ENCODE measurements around the gene ARHGAP40. TPM values are rescaled to one million over a fixed set of nuclear protein-coding genes. Genes with fewer than 3 reads are reported as not detected.

Gene ARHGAP40
- total and polyA plus RNA-seq, 9 of the 15 experiments (the other 6 are each of a cell fraction or from before 2014, with no cell fraction given) = not detected

DNA sequence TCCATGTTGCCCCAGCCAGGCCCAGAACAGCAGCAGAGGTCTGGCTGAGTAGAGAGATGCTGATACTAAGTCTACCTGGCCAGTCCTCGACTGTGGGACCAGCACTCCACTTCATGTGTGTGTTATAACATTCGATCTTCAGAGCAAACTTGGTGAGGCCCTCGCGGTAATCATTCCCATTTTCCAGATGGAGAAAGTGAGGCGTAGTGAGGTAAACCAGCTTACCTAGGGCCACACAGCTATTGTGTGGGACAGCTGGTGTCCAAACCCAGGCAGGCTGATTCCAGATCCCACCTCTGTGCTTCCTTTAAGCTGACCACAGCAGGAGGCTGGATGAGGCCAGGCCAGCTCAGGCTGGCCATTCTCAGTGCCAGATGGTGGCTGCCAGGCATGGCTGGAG is 75.0 kb downstream of the ARHGAP40 start (continued):
- TF ChIP-seq, protein P1, sequence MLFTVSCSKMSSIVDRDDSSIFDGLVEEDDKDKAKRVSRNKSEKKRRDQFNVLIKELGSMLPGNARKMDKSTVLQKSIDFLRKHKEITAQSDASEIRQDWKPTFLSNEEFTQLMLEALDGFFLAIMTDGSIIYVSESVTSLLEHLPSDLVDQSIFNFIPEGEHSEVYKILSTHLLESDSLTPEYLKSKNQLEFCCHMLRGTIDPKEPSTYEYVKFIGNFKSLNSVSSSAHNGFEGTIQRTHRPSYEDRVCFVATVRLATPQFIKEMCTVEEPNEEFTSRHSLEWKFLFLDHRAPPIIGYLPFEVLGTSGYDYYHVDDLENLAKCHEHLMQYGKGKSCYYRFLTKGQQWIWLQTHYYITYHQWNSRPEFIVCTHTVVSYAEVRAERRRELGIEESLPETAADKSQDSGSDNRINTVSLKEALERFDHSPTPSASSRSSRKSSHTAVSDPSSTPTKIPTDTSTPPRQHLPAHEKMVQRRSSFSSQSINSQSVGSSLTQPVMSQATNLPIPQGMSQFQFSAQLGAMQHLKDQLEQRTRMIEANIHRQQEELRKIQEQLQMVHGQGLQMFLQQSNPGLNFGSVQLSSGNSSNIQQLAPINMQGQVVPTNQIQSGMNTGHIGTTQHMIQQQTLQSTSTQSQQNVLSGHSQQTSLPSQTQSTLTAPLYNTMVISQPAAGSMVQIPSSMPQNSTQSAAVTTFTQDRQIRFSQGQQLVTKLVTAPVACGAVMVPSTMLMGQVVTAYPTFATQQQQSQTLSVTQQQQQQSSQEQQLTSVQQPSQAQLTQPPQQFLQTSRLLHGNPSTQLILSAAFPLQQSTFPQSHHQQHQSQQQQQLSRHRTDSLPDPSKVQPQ (CRISPR knock-in tag; IDR thresholded peaks at IDR 0.05; ENCODE audit: borderline replicate concordance) = no peak
- no peak for TF ChIP-seq CCAR2 (IDR thresholded peaks at IDR 0.05; ENCODE audit: low read depth, low read length)

DNA sequence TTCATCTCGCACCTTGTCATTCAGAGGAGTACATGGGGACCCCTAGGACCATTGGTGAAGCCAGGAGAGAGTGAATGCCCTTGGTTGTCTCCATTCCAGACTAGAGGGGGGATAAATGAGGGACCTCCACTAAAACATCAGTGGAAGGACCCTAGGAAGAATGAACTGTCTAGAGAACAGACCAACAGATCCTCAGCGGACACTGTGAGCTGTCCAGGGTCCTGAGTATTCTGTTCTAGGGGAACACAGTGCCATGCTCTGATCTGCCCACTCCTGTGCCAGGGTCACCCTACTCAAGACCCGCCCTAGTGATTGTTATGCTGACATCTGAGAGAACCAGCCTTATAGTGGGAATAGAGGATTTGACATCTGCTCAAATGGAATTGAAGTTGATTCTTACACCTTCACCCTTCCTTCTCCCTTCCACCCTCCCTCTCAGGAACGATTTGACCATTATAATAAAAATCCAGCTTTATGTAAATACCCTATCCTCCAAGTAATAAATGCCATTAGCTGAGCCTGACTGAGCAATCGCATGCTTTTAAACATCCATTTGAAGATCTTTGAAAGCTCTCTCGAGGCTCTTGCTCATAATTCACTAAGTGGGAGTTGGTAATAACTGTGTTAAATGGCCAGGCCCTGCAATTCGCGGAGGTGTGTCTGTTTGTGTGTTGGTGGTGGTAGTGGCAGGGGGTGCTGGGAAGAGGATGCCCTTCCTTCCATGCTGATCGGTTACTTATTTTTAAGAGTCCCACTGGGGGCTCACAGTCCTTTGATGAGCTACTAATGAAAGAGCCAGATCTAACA is 79.1 kb downstream of the ARHGAP40 start:
- in situ Hi-C loops (cut with MboI) (no loop called here), intact Hi-C loops (cut with micrococcal nuclease) (no loop called here)
- no peaks in the 10 kb centered on the region; a peak in 1 of 5 replicates for H3K27me3 ChIP-seq (ENCODE audit: control insufficient read depth in 2 of 2, insufficient read depth in 2 of 2, low read length in 2 of 2)
- under 1% methylated on average over 9 of the region's 9 CpGs for WGBS (ENCODE audit: insufficient coverage, low coverage, missing lambda C conversion rate)
- H3K27ac ChIP-seq (ENCODE audit: extremely low read depth, low read depth, low read length) = no peak overlapping the region
- ATAC-seq (peak; percentile 76), FAIRE-seq (peak; percentile 35), DNase-seq (ENCODE audit: extremely low read depth in 1 of 4, low spot score in 3 of 4) (peak; percentile 29 to 50 (median 40))
- BruUV-seq (replicated peaks) = no TSS peak
- no peak overlapping the region for H3K4me3 ChIP-seq
- no peak overlapping the region for H3K9ac ChIP-seq (ENCODE audit: insufficient read depth in 1 of 2, low read depth in 2 of 2, low read length in 2 of 2)
- H3K36me3 ChIP-seq (ENCODE audit: control insufficient read depth, insufficient read depth, low read length) = no peaks in the 10 kb centered on the region
- H3K9me3 ChIP-seq (replicated peaks; ENCODE audit: control insufficient read depth, insufficient read depth, low read depth, low read length) = no peaks in the 10 kb centered on the region
- H3K4me2 ChIP-seq (ENCODE audit: insufficient read depth, low read length) = no peak overlapping the region
- no peaks in the 10 kb centered on the region for H3K9me1 ChIP-seq (ENCODE audit: control insufficient read depth, insufficient read depth, low read length)
- no peaks in the 10 kb centered on the region; a peak in 1 of 5 replicates for H3K4me1 ChIP-seq (replicated peaks in 1 of 2; ENCODE audit: control insufficient read depth in 2 of 2, insufficient read depth in 2 of 2, low read length in 2 of 2)
- ChIA-PET CTCF (ENCODE audit: low intra/inter-chr PET ratio) (no interaction called here), POLR2A (interaction anchor here (0.6 to 1.8 kb wide), 4 partner anchors 12 to 28 kb away, joined by 3 to 8 read pairs (median 3); no protein-coding TSS in a partner anchor)
- no peaks in the 10 kb centered on the region for H3K79me2 ChIP-seq (ENCODE audit: control insufficient read depth, insufficient read depth, low read length)
- no peaks in the 10 kb centered on the region for H4K20me1 ChIP-seq (replicated peaks; ENCODE audit: control insufficient read depth, insufficient read depth, low read length)
- H2AFZ ChIP-seq (ENCODE audit: low read depth, low read length) = no peak overlapping the region
- TF ChIP-seq ZNF134 (CRISPR knock-in tag; conservative IDR thresholded peaks at IDR 0.05) = 0 out of 2 replicates have a peak, but pooled peaks have one; percentile 27
- no peak for TF ChIP-seq DDX20 (tag; IDR thresholded peaks at IDR 0.05; ENCODE audit: low read depth)
- TF ChIP-seq L3MBTL2 (IDR thresholded peaks at IDR 0.05) = no peak
- TF ChIP-seq ZNF668 (CRISPR knock-in tag; IDR thresholded peaks at IDR 0.05) = no peak
- TF ChIP-seq ARID1B (IDR thresholded peaks at IDR 0.05) = no peak
- TF ChIP-seq, protein P2, sequence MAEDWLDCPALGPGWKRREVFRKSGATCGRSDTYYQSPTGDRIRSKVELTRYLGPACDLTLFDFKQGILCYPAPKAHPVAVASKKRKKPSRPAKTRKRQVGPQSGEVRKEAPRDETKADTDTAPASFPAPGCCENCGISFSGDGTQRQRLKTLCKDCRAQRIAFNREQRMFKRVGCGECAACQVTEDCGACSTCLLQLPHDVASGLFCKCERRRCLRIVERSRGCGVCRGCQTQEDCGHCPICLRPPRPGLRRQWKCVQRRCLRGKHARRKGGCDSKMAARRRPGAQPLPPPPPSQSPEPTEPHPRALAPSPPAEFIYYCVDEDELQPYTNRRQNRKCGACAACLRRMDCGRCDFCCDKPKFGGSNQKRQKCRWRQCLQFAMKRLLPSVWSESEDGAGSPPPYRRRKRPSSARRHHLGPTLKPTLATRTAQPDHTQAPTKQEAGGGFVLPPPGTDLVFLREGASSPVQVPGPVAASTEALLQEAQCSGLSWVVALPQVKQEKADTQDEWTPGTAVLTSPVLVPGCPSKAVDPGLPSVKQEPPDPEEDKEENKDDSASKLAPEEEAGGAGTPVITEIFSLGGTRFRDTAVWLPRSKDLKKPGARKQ (CRISPR knock-in tag; IDR thresholded peaks at IDR 0.05) = no peak
- no peak for TF ChIP-seq SPI1 (IDR thresholded peaks at IDR 0.05; ENCODE audit: borderline replicate concordance, low read depth, low read length)
- peak; percentile 39 for TF ChIP-seq CXXC5 (CRISPR knock-in tag; IDR thresholded peaks at IDR 0.05)
- TF ChIP-seq ZNF766 (CRISPR knock-in tag; conservative IDR thresholded peaks at IDR 0.05) = peak; percentile 78
- TF ChIP-seq ARHGAP35 (IDR thresholded peaks at IDR 0.05; ENCODE audit: partially characterized antibody) = no peak
- TF ChIP-seq ZNF197 (CRISPR knock-in tag; IDR thresholded peaks at IDR 0.05; ENCODE audit: low read depth) = 0 out of 2 replicates have a peak, but pooled peaks have one; percentile 35
- TF ChIP-seq EHMT2 (IDR thresholded peaks at IDR 0.05) = peak; percentile 98
- TF ChIP-seq MIER1 (IDR thresholded peaks at IDR 0.05; ENCODE audit: low read depth) = peak; percentile 96
- TF ChIP-seq BRD4 (IDR thresholded peaks at IDR 0.05) = no peak
- no peak for TF ChIP-seq NR3C1 (CRISPR knock-in tag; IDR thresholded peaks at IDR 0.05)
- no peak for TF ChIP-seq RHOXF2B (CRISPR knock-in tag; conservative IDR thresholded peaks at IDR 0.05)

All from K562 (cell line).